ENCODE measurements around the gene ZNF136.

ZNF136 gene

GRCh38 chr19:12162882-12163806 lies at the start of gene ZNF136:
Gene ZNF136, plus strand, starts transcription at chr19:12163096. Its CDS starts 108 bp downstream, at chr19:12163204.
- peak; percentile 94 for DNase-seq

GRCh38 chr19:12113121-12113520 lies 49.8 kb upstream of the ZNF136 start:
- no peak for DNase-seq

- no peak for DNase-seq
These were observed 45.5 kb upstream of the ZNF136 start for GRCh38 chr19:12117201-12117970.

- peak; percentile 20 for DNase-seq
These were observed 36.2 kb upstream of the ZNF136 start for GRCh38 chr19:12126707-12127106.

GRCh38 chr19:12133069-12133468 lies 29.8 kb upstream of the ZNF136 start:
- DNase-seq, result no peak

- DNase-seq, result peak; percentile 55
These were observed 25.5 kb upstream of the ZNF136 start for GRCh38 chr19:12137221-12137940.

- DNase-seq, result no peak
These were observed 23.6 kb upstream of the ZNF136 start for GRCh38 chr19:12139269-12139668.

GRCh38 chr19:12139885-12140544 lies 22.9 kb upstream of the ZNF136 start, which contains the start of gene ZNF20:
Gene ZNF20, minus strand, starts transcription at chr19:12140350. Its CDS starts 168 bp downstream, at chr19:12140182.
- DNase-seq, result peak; percentile 91

GRCh38 chr19:12140545-12141404 lies 22.1 kb upstream of the ZNF136 start:
- peak; percentile 87 for DNase-seq

GRCh38 chr19:12141405-12141736 lies 21.5 kb upstream of the ZNF136 start:
- no peak for DNase-seq

- no peak for DNase-seq
These were observed 17.5 kb upstream of the ZNF136 start for GRCh38 chr19:12145348-12145747.

GRCh38 chr19:12155324-12155860 lies 7.5 kb upstream of the ZNF136 start:
- no peak for DNase-seq

- DNase-seq, result peak; percentile 12
These were observed 6.5 kb upstream of the ZNF136 start, which contains the start of gene ZNF625 for GRCh38 chr19:12156223-12157058. Gene ZNF625, minus strand, starts transcription at chr19:12156734. Its CDS starts 176 bp downstream, at chr19:12156558.

GRCh38 chr19:12159773-12160414 lies 3.0 kb upstream of the ZNF136 start:
- DNase-seq, result no peak

GRCh38 chr19:12162513-12162881 lies 399 bp upstream of the ZNF136 start:
- DNase-seq, result no peak

GRCh38 chr19:12163826-12164225 lies 930 bp downstream of the ZNF136 start:
- DNase-seq, result no peak

GRCh38 chr19:12166626-12167025 lies 3.7 kb downstream of the ZNF136 start:
- DNase-seq, result no peak

GRCh38 chr19:12180377-12180776 lies 17.5 kb downstream of the ZNF136 start:
- DNase-seq, result no peak

- DNase-seq, result no peak
These were observed 24.7 kb downstream of the ZNF136 start for GRCh38 chr19:12187625-12188024.
